ENCODE data around the gene NOP16. TPM values are rescaled to one million over a fixed set of nuclear protein-coding genes. Genes with fewer than 3 reads are reported as not detected.

The NOP16 gene
- total RNA-seq, 3 donors from 2014 or later: 8.5 to 13.8 (median 12.4) TPM

- intact Hi-C loops (cut with DNase I; ENCODE audit: low total_unique reads): no loop called here
- Histone ChIP-seq H3K4me1 (no peaks in the 10 kb centered on the region), H3K9me3 (no peaks in the 10 kb centered on the region), H3K27ac (no peak overlapping the region), H3K27me3 (no peaks in the 10 kb centered on the region), H3K4me3 (no peak overlapping the region), H3K36me3 (no peaks in the 10 kb centered on the region)
- DNase-seq (ENCODE audit: low spot score in 2 of 2): no peak
- no peak for TF ChIP-seq POLR2A (IDR thresholded peaks at IDR 0.05)
Observed at GRCh38 chr5:176426876-176427275, 38.5 kb upstream of the NOP16 start.

DNA sequence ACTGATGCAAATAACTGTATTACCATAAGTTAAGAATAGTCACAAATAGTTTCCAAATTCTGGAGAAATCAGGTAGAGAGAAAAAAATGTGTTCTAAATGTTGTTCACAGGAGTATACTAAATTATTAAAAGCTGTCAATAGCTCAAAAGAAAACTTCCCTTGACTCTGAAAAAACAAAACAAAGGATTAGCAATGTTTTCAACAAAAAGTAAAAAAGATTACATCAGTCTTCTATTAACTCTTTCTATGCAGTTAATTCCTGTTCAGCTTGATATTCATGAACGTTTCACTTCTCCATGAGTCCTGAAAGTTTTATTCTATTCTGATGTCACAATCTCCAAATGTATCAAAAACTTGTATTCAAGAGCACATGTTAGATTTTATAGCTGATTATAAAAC, 37.4 kb upstream of the NOP16 start:
- H3K27ac ChIP-seq: peak overlapping the region in 1 of 2 donors; percentile 76
- no peaks in the 10 kb centered on the region for H3K36me3 ChIP-seq
- TF ChIP-seq, protein P1, sequence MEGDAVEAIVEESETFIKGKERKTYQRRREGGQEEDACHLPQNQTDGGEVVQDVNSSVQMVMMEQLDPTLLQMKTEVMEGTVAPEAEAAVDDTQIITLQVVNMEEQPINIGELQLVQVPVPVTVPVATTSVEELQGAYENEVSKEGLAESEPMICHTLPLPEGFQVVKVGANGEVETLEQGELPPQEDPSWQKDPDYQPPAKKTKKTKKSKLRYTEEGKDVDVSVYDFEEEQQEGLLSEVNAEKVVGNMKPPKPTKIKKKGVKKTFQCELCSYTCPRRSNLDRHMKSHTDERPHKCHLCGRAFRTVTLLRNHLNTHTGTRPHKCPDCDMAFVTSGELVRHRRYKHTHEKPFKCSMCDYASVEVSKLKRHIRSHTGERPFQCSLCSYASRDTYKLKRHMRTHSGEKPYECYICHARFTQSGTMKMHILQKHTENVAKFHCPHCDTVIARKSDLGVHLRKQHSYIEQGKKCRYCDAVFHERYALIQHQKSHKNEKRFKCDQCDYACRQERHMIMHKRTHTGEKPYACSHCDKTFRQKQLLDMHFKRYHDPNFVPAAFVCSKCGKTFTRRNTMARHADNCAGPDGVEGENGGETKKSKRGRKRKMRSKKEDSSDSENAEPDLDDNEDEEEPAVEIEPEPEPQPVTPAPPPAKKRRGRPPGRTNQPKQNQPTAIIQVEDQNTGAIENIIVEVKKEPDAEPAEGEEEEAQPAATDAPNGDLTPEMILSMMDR (IDR thresholded peaks at IDR 0.05): no peak
- TF ChIP-seq POLR2A (IDR thresholded peaks at IDR 0.05) (no peak), POLR2AphosphoS5 (IDR thresholded peaks at IDR 0.05) (no peak)
- intact Hi-C loops (cut with DNase I; ENCODE audit: low total_unique reads): no loop called here
- no peak for DNase-seq (ENCODE audit: low spot score in 2 of 2)
- H3K4me1 ChIP-seq: no peaks in the 10 kb centered on the region
- no peak overlapping the region for H3K4me3 ChIP-seq
- H3K9me3 ChIP-seq: no peaks in the 10 kb centered on the region
- no peaks in the 10 kb centered on the region for H3K27me3 ChIP-seq

GRCh38 chr5:176425138-176425537, 36.7 kb upstream of the NOP16 start:
- no peak overlapping the region for H3K4me3 ChIP-seq
- DNase-seq (ENCODE audit: low spot score in 2 of 2): no peak
- no peaks in the 10 kb centered on the region for H3K4me1 ChIP-seq
- TF ChIP-seq, protein P1 (IDR thresholded peaks at IDR 0.05): no peak
- no peak for TF ChIP-seq POLR2A (IDR thresholded peaks at IDR 0.05)
- TF ChIP-seq POLR2AphosphoS5 (IDR thresholded peaks at IDR 0.05): no peak
- H3K36me3 ChIP-seq: no peaks in the 10 kb centered on the region
- H3K27me3 ChIP-seq: no peaks in the 10 kb centered on the region
- H3K9me3 ChIP-seq: no peaks in the 10 kb centered on the region
- H3K27ac ChIP-seq: peak overlapping the region in 1 of 2 donors; percentile 76
- intact Hi-C loops (cut with DNase I; ENCODE audit: low total_unique reads): no loop called here

DNA sequence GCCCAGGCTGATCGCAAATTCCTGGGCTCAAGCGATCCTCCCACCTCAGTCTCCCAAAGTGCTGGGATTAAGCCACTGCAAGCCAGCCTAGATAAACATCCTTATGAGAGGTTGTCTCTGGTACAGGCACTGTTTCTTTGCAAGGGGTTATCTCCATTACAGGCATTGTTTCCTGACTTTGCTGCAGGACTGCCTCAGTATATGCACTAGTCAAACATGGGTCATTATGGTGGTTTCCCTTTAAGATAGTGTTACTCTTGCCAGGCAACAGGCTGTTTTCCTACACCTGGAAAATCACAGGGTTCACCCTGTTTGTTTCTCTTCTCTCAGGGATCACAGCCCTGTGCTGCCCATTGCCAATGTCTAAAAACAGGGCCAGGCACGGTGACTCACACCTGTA, 35.8 kb upstream of the NOP16 start:
- no peaks in the 10 kb centered on the region for H3K4me1 ChIP-seq
- TF ChIP-seq POLR2AphosphoS5 (IDR thresholded peaks at IDR 0.05): no peak
- no peak for TF ChIP-seq POLR2A (IDR thresholded peaks at IDR 0.05)
- TF ChIP-seq, protein P1 (IDR thresholded peaks at IDR 0.05): no peak
- peak overlapping the region in 1 of 2 donors; percentile 76 for H3K27ac ChIP-seq
- DNase-seq (ENCODE audit: low spot score in 2 of 2): no peak
- no peaks in the 10 kb centered on the region for H3K27me3 ChIP-seq
- no peaks in the 10 kb centered on the region for H3K36me3 ChIP-seq
- H3K9me3 ChIP-seq: no peaks in the 10 kb centered on the region
- H3K4me3 ChIP-seq: no peak overlapping the region
- intact Hi-C loops (cut with DNase I; ENCODE audit: low total_unique reads): no loop called here

DNA sequence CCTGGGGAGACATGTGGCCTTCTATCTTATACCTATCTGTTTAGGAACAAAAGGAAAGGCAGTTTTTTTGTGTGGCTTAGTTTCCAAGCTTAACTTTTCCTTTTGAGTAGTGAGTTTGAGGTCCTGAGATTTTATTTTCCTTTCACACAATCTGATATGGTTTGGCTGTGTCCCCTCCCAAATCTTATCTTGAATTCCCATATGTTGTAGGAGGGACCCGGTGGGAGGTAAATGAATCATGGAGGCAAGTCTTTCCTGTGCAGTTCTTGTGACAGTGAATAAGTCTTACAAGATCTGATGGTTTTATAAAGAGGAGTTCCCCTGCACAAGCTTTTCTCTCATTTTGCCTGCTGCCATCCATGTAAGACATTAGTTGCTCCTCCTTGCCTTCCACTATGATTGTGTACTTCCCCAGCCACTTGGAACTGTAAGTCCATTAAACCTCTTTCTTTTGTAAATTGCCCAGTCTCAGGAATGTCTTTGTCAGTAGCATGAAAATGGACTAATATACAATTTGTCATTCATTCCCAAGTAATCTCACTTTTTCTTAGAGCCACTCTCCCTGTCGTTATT, 32.7 kb upstream of the NOP16 start:
- H3K4me3 ChIP-seq: no peak overlapping the region
- H3K36me3 ChIP-seq: no peaks in the 10 kb centered on the region
- intact Hi-C loops (cut with DNase I; ENCODE audit: low total_unique reads): no loop called here
- DNase-seq (ENCODE audit: low spot score in 2 of 2): no peak
- H3K4me1 ChIP-seq: no peaks in the 10 kb centered on the region
- no peaks in the 10 kb centered on the region for H3K9me3 ChIP-seq
- H3K27ac ChIP-seq: no peak overlapping the region
- no peaks in the 10 kb centered on the region for H3K27me3 ChIP-seq
- TF ChIP-seq POLR2A (IDR thresholded peaks at IDR 0.05): no peak
- TF ChIP-seq, protein P1 (IDR thresholded peaks at IDR 0.05): no peak
- no peak for TF ChIP-seq POLR2AphosphoS5 (IDR thresholded peaks at IDR 0.05)

- Histone ChIP-seq H3K27me3 (no peaks in the 10 kb centered on the region), H3K36me3 (no peaks in the 10 kb centered on the region), H3K4me1 (peaks cover 0 to under 1% of the 10 kb centered on the region in 2 donors), H3K9me3 (no peaks in the 10 kb centered on the region), H3K4me3 (no peak overlapping the region), H3K27ac (no peak overlapping the region)
- no peak for DNase-seq (ENCODE audit: low spot score in 2 of 2)
- intact Hi-C loops (cut with DNase I; ENCODE audit: low total_unique reads): no loop called here
- no peak for TF ChIP-seq POLR2A (IDR thresholded peaks at IDR 0.05)
- no peak for TF ChIP-seq POLR2AphosphoS5 (IDR thresholded peaks at IDR 0.05)
- TF ChIP-seq, protein P1 (IDR thresholded peaks at IDR 0.05): no peak
Observed at GRCh38 chr5:176420086-176420485, 31.7 kb upstream of the NOP16 start.
